Measurements from ENCODE around the gene SNX8.

- TF ChIP-seq EP300 (conservative IDR thresholded peaks at IDR 0.05; ENCODE audit: poor library complexity, severe bottlenecking) = no peak
- TF ChIP-seq POLR2AphosphoS5 (IDR thresholded peaks at IDR 0.05) = no peak
- no peak for TF ChIP-seq CTCF (IDR thresholded peaks at IDR 0.05; ENCODE audit: poor library complexity, severe bottlenecking)
- no peak for TF ChIP-seq MXI1 (conservative IDR thresholded peaks at IDR 0.05; ENCODE audit: poor library complexity, severe bottlenecking)
- TF ChIP-seq TAF1 (IDR thresholded peaks at IDR 0.05; ENCODE audit: low read depth) = no peak
- TF ChIP-seq EZH2 (IDR thresholded peaks at IDR 0.05; ENCODE audit: borderline replicate concordance, insufficient read depth, low read length, poor library complexity, severe bottlenecking) = no peak
Measured at GRCh38 chr7:2224934-2225333, 89.3 kb downstream of the SNX8 start.

Data from neural cell (in vitro differentiated cells).